Hindlimb muscle (tissue), 1 donor: Measurements from ENCODE around the gene ITGA7. TPM values are rescaled to one million over a fixed set of nuclear protein-coding genes. Genes with fewer than 3 reads are reported as not detected.

Experiments used
- DNase-seq: peaks from one replicate; pipeline ENCODE4 v3.0.0-alpha.2; 2013
- polyA plus RNA-seq: library from polyadenylated mRNA; unstranded; fragments of 120-200 nt; gene quantifications from one replicate; pipeline ENCODE4 v1.2.1, GENCODE V29; 2013; ENCODE audit not compliant: insufficient read length

ITGA7 gene
- polyA plus RNA-seq: 466 TPM

- DNase-seq: no peak
Observed at GRCh38 chr12:55707841-55708694, at the start of gene ITGA7. TSS of gene ITGA7 (minus strand) at chr12:55707904. CDS start at chr12:55707682, 222 bp downstream.

- no peak for DNase-seq
Observed at GRCh38 chr12:55755246-55755645, 47.5 kb upstream of the ITGA7 start.

DNA sequence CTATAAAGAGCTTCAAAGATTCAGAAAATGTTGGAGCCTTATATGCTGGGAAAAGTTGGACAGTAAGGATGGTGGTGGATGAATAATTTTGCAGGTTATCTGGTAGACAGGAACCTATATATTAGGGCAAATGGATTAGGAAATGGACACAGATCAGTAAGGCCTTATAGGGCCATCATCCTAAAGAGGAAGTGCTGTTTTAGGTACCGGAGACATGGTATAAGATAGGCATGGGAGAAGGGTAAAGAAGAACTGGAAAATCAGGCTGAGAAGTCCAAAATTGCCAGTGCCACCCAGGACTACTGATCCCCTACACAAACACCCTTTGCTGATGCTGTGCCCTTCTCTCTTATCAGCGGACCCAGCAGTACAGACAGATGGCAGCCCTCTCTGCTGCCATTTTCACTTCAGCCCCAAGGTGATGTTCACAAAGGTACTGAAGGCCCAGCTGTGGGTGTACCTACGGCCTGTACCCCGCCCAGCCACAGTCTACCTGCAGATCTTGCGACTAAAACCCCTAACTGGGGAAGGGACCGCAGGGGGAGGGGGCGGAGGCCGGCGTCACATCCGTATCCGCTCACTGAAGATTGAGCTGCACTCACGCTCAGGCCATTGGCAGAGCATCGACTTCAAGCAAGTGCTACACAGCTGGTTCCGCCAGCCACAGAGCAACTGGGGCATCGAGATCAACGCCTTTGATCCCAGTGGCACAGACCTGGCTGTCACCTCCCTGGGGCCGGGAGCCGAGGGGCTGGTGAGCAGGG, 40.7 kb upstream of the ITGA7 start:
- DNase-seq: no peak

DNA sequence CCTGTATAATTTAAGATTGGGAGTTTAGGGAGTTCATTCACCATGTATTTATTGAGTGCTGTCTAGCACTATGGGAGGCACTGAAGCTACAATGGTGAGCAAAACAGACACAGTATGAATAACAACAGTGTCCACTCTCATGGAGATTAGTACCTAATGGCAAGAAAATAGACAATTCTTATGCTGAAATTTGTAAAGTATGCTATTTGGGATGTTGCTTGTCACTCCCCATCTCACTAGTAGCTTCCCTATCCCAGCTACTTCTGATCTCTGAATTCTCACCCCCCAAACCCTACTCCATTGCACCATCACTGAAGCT, 39.2 kb upstream of the ITGA7 start:
- DNase-seq: no peak

GRCh38 chr12:55746174-55746912, 38.6 kb upstream of the ITGA7 start:
- DNase-seq: no peak

DNA sequence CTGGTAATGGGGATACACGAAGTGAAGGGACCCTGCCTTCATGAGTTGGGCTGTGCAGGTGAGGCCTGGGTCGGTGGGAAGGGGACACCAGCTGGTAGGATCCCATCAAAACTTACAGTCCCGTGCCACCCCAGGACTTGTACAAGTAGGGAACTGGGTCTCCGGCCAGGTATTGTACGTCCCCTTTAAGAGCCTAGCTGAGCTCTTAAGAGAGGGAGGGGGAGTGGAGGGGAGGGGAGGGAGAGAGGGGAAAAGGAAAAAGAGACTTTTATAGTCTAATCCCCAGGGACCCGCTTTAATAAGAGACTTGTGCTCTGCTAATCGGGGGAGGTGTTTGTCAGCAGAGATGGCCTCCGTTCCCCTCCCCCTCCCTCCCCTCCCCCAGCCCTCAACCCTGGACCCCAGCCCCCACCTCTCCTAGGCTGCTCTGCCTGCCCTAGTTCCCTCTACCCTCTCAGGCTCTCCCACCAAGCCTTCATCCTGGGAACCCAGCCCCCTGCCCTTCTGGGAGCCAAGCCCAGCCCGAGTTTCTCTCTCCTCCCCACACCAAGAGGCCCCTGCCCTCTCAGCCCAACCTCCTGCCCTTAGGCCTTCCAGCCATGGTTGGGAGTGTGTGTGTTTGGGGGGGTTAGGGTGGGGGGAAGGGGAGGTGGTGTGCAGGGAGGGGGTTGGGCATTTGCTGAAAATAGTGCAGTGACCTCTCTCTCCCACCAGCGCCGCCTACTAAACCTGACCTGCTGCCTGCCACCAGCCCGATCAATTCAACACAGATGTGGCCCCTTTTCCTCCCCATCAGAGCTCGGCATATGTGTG, 37.9 kb upstream of the ITGA7 start:
- peak; percentile 43 for DNase-seq

- no peak for DNase-seq
Observed at GRCh38 chr12:55744340-55745030, 36.8 kb upstream of the ITGA7 start.

GRCh38 chr12:55743406-55744339, 36.0 kb upstream of the ITGA7 start:
- peak; percentile 63 for DNase-seq

DNA sequence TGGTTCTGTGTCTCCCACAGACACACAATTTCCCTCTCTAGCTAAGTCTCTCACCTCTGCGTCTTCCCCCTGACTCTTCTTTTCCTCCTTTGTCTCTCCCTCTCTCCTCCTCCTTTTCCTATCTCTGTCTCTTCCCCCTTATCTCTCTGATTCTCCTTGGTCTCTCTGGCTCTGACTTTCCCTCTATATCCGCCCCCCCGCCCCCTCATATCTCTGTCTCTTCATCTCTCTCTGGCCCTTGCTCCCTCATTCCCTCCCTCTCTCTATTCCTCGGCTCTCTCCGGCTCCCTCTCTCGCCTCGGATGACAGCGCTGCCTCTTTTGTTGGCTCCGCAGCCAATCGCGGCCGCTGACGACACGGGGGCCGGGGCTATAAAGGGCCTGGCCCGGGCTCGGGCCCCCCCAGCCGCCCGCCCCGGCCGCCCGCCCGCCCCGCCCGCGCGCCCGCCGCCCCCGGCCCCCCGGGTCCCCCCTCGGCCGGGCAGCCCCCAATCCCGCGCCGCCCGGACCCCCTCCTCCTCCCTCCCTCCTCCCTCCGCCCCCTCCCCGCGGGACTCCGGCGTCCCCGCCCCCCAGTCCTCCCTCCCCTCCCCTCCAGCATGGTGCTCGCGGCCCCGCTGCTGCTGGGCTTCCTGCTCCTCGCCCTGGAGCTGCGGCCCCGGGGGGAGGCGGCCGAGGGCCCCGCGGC, 35.2 kb upstream of the ITGA7 start, which contains the start of gene GDF11:
TSS of gene GDF11 (plus strand) at position 404 of the 687 bp plus-strand sequence. CDS start at position 599, 195 bp downstream.
- peak; percentile 88 for DNase-seq

GRCh38 chr12:55741931-55742680, 34.4 kb upstream of the ITGA7 start:
- DNase-seq: no peak

- DNase-seq: no peak
Observed at GRCh38 chr12:55739025-55739378, 31.3 kb upstream of the ITGA7 start.

DNA sequence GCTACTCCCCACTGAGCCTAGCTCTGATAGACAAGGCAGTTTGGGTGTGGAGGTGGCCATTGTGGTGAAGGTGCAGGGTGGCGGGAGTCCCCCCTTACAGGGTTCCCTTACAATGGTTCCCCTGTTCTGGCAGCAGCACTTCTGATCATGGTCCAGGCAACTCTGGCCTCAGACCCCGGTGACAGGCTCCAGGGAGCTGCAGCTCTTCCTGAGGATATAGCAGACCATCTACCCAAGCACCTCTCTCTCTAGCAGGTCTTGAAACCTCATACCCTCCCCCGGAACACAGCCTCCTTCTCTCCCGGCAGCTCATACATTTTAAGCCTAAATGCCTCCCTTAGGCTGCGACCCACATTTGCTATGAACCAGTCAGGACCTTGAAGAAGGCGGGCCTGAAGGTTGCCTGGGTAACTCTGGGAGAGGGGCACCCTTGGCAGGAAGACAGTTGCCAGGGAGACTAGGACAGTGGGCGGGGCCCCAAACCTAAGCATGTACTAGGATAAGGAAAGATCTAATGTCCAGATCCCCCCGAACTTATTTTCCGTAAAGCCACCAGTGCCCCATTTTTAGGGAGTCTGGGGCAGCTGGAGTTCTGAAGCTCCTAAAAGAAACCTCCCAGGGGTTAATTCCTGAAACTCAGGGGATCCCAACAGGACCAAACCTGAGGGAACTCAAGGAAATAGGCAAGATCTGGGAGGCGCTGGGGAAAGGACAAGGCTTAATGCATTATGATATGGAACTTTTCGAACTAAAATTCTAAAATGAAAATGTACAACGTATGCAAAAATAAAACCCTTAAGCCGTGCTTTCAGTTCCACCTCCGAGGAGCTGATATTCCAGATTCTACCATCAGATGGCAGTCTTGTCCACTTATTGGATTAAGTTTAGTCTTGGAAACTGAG, 30.7 kb upstream of the ITGA7 start:
- DNase-seq: peak; percentile 91

GRCh38 chr12:55737581-55738122, 29.9 kb upstream of the ITGA7 start:
- DNase-seq: no peak

DNA sequence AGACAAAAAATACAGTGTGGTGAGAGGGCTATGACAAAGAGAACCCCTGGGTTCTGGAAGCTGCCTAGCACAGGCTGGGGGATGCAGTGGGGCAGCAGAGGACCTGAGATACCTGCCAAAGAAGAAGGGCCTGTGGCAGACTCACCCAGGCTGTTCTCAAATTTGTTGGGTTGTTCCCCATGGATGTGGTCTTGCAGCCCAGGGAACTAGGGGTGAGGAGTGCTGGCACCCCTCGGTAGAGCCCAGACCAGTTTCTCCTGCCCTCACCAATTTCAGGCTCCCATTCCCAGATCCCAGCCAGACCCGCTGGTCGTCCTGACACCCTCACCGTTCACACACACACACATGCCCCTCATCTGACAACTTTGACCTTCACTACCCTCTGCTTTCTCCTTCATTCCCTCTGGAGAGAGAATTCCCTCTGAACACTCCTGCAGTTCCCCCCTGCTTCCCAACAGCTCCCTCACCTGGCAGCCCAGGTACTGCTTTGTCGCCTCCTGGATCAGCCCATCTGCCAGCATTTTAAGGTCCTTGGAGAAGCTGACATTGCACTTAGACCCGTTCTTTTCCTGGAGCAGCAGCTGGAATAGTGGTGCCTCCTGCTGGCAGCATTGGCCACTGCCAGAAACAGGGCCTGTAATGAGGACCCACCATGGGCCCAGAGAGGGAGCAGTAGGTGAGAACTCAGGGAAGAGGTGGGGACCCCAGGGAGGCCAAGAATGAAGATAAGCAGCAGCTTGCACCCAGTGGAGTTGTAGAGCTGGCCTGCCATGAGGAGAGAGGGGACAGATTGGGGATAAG, 29.3 kb upstream of the ITGA7 start:
- DNase-seq: no peak

DNA sequence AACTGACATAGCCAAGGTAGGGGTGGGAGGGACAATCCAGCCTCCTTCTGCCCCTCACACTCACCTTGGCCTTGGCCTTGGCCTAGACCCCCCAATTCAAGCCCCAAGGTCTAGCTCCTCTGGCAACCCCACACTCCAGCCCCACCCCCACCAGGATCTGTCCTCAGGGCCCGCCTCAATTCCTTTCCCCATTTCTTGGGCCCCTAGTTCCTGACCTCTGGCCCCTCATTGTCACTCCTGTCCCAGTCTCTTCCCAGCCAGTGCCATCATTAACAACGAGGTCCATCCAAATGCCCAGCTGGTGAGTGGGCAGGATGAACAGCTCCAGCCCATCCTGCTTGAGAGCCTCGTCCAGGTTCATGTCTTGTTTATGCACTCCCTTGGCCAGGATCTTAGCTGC, 28.4 kb upstream of the ITGA7 start:
- no peak for DNase-seq

- no peak for DNase-seq
Observed at GRCh38 chr12:55734595-55734994, 26.9 kb upstream of the ITGA7 start.

DNA sequence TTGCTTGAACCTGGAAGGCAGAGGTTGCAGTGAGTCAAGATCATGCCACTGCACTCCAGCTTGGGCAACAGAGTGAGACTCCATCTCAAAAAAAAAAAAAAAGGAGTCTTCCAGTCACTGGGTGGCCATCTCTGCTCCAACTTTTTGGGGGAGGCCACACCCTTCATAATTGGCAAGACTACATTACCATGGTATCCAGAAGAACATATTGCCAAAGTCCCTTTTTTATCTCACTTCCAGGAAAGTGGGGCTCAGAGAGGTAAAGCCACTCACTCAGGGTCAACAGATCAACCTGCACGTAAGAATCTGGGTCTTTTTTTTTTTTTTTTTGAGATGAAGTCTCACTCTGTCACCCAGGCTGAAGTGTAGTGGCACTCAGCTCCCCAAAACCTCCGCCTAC, 26.2 kb upstream of the ITGA7 start:
- no peak for DNase-seq
